GM12892 (cell line): ENCODE measurements around the gene RNF4.
A peak's percentile ranks its signal among the peaks of the same experiment; 100 is the strongest.
"Not testable (repeated sequence)": the region's sequence is repeated elsewhere in the genome, so short reads cannot be mapped to it uniquely, and the experiment has no call there.

Experiments
- DNase-seq: peaks from one replicate; pipeline ENCODE4 v3.0.0; 2011; ENCODE audit not compliant: insufficient read length
- FAIRE-seq: peaks from 2 replicates; lab custom pipeline; 2011; peaks lifted over from hg19 to GRCh38; lab: Jason Lieb, UNC
- POLR2A ChIP-seq: IDR thresholded peaks from 2 replicates; pipeline ENCODE4 v1.6.1; 2011; ENCODE audit warnings: low read depth, low read length, control low read depth
- POLR2AphosphoS5 ChIP-seq: IDR thresholded peaks from 2 replicates; pipeline ENCODE4 v1.6.1; 2011; ENCODE audit warnings: low read depth, low read length, control low read depth
- TAF1 ChIP-seq: IDR thresholded peaks from 2 replicates; pipeline ENCODE4 v1.6.1; 2011; ENCODE audit warnings: low read depth, mild to moderate bottlenecking, control low read depth, low read length, borderline replicate concordance

The RNF4 gene

GRCh38 chr4:2501034-2501594 lies 32.2 kb downstream of the RNF4 start:
- TF ChIP-seq POLR2AphosphoS5 (no peak; the same call in 1 of the 2 replicates), POLR2A (peak; percentile 60)
- FAIRE-seq = no peak
- DNase-seq = no peak

- no peak for DNase-seq
- TF ChIP-seq POLR2AphosphoS5 (0 out of 2 replicates have a peak, but pooled peaks have one; percentile 38), TAF1 (no peak), POLR2A (no peak)
- FAIRE-seq = no peak
Measured at GRCh38 chr4:2503809-2504208, 34.9 kb downstream of the RNF4 start.

GRCh38 chr4:2507259-2507658 lies 38.4 kb downstream of the RNF4 start:
- FAIRE-seq (no peak), DNase-seq (no peak)
- TF ChIP-seq POLR2A (peak; percentile 39; the same call in 1 of the 2 replicates), TAF1 (no peak), POLR2AphosphoS5 (peak; percentile 41; the same call in 1 of the 2 replicates)

GRCh38 chr4:2507855-2508254 lies 38.9 kb downstream of the RNF4 start:
- TF ChIP-seq TAF1 = no peak
- TF ChIP-seq POLR2A = no peak
- no peak for TF ChIP-seq POLR2AphosphoS5
- DNase-seq = no peak
- FAIRE-seq = no peak

- peak; percentile 29 for DNase-seq
- TF ChIP-seq POLR2A (no peak; the same call in 1 of the 2 replicates), TAF1 (no peak), POLR2AphosphoS5 (no peak)
- peak; percentile 46 for FAIRE-seq
Measured at GRCh38 chr4:2510351-2511259, 41.7 kb downstream of the RNF4 start.

- TF ChIP-seq POLR2AphosphoS5 = no peak
- TF ChIP-seq POLR2A = no peak
- no peak for TF ChIP-seq TAF1
- peak; percentile 78 for FAIRE-seq
- DNase-seq = peak; percentile 42
Measured at GRCh38 chr4:2511645-2512131, 42.8 kb downstream of the RNF4 start.

- no peak for DNase-seq
Measured at GRCh38 chr4:2512396-2513135, 43.7 kb downstream of the RNF4 start.

GRCh38 chr4:2514193-2514592 lies 45.3 kb downstream of the RNF4 start:
- FAIRE-seq, DNase-seq: not testable (repeated sequence)

More at GRCh38 chr4:2512396-2513135, 43.7 kb downstream of the RNF4 start:
- TF ChIP-seq POLR2A (no peak; the same call in none of the 2 replicates), POLR2AphosphoS5 (no peak), TAF1 (no peak)
- no peak for FAIRE-seq

GRCh38 chr4:2514944-2515343 lies 46.0 kb downstream of the RNF4 start:
- DNase-seq, FAIRE-seq: not testable (repeated sequence)

- no peak for DNase-seq
- no peak for FAIRE-seq
- TF ChIP-seq POLR2AphosphoS5 (peak; percentile 74), TAF1 (no peak), POLR2A (peak; percentile 42; the same call in 1 of the 2 replicates)
Measured at GRCh38 chr4:2515830-2516550, 47.1 kb downstream of the RNF4 start.

GRCh38 chr4:2516635-2517034 lies 47.7 kb downstream of the RNF4 start:
- FAIRE-seq = no peak
- TF ChIP-seq TAF1 = no peak
- no peak for TF ChIP-seq POLR2A
- no peak for TF ChIP-seq POLR2AphosphoS5
- no peak for DNase-seq
